IPS-15b (cell line): ENCODE results near the gene SMG7.
A peak's percentile ranks its signal among the peaks of the same experiment; 100 is the strongest.

ENCODE experiments used
- H3K27me3 ChIP-seq: one replicate; pipeline ENCODE4 v1.6.1; 2013; ENCODE audit warnings: low read length; ENCODE audit not compliant: control insufficient read depth, insufficient read depth
- H3K36me3 ChIP-seq: one replicate; pipeline ENCODE4 v1.6.1; 2013; ENCODE audit warnings: low read length; ENCODE audit not compliant: control insufficient read depth, insufficient read depth
- H3K4me1 ChIP-seq: one replicate; pipeline ENCODE4 v1.6.1; 2013; ENCODE audit warnings: mild to moderate bottlenecking, low read length; ENCODE audit not compliant: control insufficient read depth, insufficient read depth
- H3K4me3 ChIP-seq: one replicate; pipeline ENCODE4 v1.5.1; 2013; ENCODE audit warnings: low read depth, low read length
- H3K9ac ChIP-seq: one replicate; pipeline ENCODE4 v1.6.1; 2013; ENCODE audit warnings: low read depth, mild to moderate bottlenecking, low read length
- H3K9me3 ChIP-seq: one replicate; pipeline ENCODE4 v1.6.1; 2013; ENCODE audit warnings: mild to moderate bottlenecking, low read length; ENCODE audit not compliant: control insufficient read depth, insufficient read depth

Gene SMG7

DNA sequence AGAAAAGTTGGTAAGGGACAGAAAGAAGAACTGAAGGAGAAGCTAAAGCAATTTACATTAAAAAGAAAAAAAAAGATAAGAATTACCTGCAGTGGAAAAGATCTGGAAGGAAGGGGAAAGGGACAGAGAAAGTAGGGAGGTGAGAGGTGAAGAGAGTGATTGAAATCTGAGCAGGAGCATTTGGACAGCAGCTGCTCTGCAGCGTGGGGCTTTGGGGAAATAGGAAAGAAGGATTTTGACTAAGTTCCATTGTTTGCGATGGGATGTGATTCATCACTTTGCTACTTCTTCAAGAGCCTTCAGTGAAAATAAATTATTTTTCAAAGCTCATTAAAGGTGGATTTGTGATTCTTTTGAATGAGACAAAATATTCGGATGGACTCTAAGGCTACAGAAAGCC, 28.1 kb upstream of the SMG7 start:
- Histone ChIP-seq H3K9me3 (no peaks in the 10 kb centered on the region), H3K9ac (no peak overlapping the region), H3K4me1 (no peaks in the 10 kb centered on the region), H3K36me3 (no peaks in the 10 kb centered on the region), H3K27me3 (no peaks in the 10 kb centered on the region), H3K4me3 (no peak overlapping the region)

DNA sequence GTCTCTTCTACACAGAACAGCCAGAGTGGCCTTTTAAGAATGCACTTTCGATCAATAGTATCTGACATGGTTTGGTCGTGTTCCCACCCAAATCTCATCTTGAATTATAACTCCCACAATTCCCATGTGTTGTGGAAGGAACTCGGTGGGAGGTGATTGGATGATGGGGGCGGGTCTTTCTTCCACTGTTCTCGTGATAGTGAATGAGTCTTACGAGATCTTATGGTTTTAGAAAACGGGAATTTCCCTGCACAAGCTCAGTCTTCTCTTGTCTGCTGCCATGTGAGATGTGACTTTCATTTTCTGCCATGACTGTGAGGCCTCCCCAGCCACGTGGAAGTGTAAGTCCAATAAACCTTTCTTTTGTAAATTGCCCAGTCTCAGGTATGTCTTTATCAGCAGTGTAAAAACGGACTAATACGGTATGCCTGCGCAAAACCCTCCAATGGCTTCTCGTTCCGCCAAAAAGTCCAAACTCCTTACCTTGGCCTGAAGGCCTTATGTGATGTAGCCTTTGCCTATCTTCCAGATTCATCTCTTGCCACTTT, 23.0 kb upstream of the SMG7 start:
- Histone ChIP-seq H3K9ac (no peak overlapping the region), H3K36me3 (no peaks in the 10 kb centered on the region), H3K4me1 (no peaks in the 10 kb centered on the region), H3K4me3 (no peak overlapping the region), H3K9me3 (no peaks in the 10 kb centered on the region), H3K27me3 (no peaks in the 10 kb centered on the region)

DNA sequence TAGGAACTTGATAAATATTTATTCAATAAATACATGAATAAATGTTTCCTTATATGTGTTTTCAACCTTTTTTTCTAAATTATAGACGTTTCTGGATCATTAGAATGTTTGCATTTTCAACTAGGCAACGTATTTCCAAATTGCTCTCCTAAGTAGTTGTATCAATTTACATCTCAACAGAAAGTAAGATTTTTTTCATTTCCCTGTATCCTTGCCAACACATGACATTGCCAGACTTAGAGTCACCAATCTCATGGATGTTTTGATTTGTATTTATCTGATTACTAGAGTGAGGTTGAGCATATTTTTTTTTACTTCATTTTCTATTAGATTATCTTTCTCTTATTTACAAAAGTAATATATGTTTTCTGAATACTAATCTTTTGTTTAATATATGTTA, 22.2 kb upstream of the SMG7 start:
- Histone ChIP-seq H3K4me3 (no peak overlapping the region), H3K27me3 (no peaks in the 10 kb centered on the region), H3K9ac (no peak overlapping the region), H3K4me1 (no peaks in the 10 kb centered on the region), H3K9me3 (no peaks in the 10 kb centered on the region), H3K36me3 (no peaks in the 10 kb centered on the region)

DNA sequence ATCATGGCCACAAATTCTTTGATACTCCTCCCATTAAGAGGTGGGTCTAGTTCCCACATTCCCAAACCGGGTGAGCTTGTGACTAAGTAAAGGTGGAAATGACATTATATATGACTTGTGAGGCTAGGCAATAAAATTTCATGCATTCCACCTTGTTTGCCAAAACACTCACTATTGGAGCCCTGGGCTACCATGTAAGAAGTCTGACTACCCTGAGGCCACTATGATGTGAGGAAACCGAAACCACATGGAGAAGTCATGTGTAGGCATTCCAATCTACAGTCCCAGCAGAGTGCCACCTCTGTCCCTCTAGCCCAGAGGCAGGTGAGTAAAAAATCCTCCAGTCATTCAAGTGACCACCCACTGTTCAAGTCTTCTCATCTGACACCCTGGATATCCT, 17.9 kb upstream of the SMG7 start:
- no peaks in the 10 kb centered on the region for H3K36me3 ChIP-seq
- H3K4me1 ChIP-seq: no peaks in the 10 kb centered on the region

DNA sequence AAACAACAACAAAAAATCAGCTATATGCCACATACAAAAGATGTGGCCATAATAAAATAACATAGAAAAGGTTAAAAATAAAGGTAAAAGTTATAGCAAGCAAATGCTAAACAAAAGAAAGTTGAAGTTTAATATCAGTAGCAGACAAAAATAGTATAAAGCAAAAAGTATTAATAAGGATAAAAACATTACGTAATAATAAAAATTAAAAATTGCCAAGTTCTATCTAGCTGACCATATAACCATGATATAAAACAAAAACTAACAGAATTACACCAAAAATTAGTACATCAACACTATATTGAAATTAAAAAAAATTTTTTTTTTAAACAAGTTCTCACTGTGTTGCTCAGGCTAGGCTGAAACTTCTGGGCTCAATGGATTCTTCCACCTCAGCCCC, 15.5 kb upstream of the SMG7 start:
- H3K9me3 ChIP-seq: no peaks in the 10 kb centered on the region
- H3K4me3 ChIP-seq: no peak overlapping the region
- no peaks in the 10 kb centered on the region for H3K36me3 ChIP-seq
- H3K4me1 ChIP-seq: peaks cover 8% of the 10 kb centered on the region
- H3K27me3 ChIP-seq: no peaks in the 10 kb centered on the region
- H3K9ac ChIP-seq: no peak overlapping the region

More for the DNA sequence above, 17.9 kb upstream of the SMG7 start:
- Histone ChIP-seq H3K9ac (no peak overlapping the region), H3K9me3 (no peaks in the 10 kb centered on the region), H3K4me3 (no peak overlapping the region), H3K27me3 (no peaks in the 10 kb centered on the region)

DNA sequence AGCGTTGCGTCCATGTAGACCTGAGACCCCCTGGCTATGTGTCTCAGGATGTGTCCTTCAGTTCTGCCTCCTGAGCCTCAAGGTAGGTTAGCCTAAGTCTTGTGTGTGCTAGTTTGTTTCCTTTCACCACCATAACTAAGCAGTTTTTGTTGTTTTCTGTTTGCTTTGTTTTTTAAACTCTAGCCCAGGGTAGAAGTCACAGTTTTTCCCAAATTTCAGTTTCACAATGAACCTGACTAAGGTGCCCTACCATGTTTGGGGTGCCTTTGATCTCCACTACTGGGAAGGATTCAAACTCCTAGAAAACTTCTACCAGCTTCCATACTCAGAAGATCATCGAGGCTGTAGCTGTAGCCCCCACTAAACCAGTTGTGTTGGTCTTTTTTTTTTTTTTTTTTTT, 14.8 kb upstream of the SMG7 start:
- Histone ChIP-seq H3K36me3 (no peaks in the 10 kb centered on the region), H3K4me3 (no peak overlapping the region), H3K9ac (no peak overlapping the region), H3K4me1 (peaks cover 8% of the 10 kb centered on the region), H3K27me3 (no peaks in the 10 kb centered on the region), H3K9me3 (no peaks in the 10 kb centered on the region)

DNA sequence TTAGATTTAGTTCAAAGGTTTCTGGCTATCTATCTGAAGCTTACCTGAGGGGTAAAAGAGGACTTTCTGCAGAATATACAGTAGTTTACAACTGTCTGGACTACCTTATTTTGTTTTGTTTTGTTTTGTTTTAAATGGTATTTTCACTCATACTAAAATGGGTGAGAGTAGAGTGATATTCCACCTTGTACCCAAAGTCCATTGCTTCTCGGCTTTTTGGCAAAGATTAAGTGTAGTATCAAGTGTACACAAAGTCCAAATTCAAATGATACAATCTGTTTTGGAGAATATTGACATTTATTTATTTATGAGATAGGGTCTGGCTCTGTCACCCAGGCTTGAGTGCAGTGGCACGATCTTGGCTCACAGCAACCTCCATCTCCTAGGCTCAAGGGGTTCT, 11.7 kb upstream of the SMG7 start:
- no peak overlapping the region for H3K9ac ChIP-seq
- no peak overlapping the region for H3K4me3 ChIP-seq
- no peaks in the 10 kb centered on the region for H3K9me3 ChIP-seq
- H3K4me1 ChIP-seq: peaks cover 8% of the 10 kb centered on the region
- no peaks in the 10 kb centered on the region for H3K27me3 ChIP-seq
- no peaks in the 10 kb centered on the region for H3K36me3 ChIP-seq

DNA sequence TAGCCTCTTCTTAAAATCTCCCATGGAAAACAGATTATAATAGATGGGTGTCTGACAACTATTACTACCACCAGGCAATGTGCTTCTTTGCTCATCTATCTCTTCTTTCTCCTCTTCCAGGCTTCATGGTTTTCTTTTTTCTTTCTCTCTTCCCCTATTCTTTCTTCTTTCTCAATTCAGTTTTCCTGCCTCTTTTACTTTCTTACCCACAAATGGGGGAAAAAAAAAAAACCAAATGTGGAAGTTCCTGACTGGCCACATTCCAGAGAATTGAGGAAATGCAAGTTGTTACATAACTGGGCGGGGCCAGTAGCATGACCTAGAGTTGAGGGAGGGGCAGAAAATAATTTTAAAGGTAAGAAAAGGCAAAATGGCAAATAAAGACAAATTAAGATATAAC, 10.9 kb upstream of the SMG7 start:
- Histone ChIP-seq H3K4me1 (peaks cover 8% of the 10 kb centered on the region), H3K36me3 (no peaks in the 10 kb centered on the region), H3K9ac (no peak overlapping the region), H3K27me3 (no peaks in the 10 kb centered on the region), H3K4me3 (no peak overlapping the region), H3K9me3 (no peaks in the 10 kb centered on the region)

DNA sequence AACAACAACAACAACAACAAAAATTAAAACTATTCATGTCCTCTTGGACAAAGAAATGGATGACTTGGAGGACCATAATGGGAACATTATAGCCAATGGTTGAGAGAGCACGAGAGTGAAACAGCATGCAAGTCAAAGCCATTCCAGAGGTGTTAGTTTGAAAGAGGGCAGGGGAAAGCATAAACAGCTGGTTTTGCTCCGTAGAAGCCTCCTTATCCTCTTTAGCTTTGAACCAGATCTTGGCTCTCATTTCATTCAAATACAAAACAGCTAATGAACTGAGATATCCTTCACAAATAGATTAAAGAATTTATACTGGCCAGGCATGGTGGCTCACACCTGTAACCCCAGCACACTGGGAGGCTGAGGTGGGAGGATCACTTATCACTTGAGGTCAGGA, 8.7 kb upstream of the SMG7 start:
- H3K36me3 ChIP-seq: no peaks in the 10 kb centered on the region
- H3K9ac ChIP-seq: no peak overlapping the region
- H3K4me3 ChIP-seq: no peak overlapping the region
- no peaks in the 10 kb centered on the region for H3K27me3 ChIP-seq
- H3K4me1 ChIP-seq: peaks cover 12% of the 10 kb centered on the region
- H3K9me3 ChIP-seq: no peaks in the 10 kb centered on the region

DNA sequence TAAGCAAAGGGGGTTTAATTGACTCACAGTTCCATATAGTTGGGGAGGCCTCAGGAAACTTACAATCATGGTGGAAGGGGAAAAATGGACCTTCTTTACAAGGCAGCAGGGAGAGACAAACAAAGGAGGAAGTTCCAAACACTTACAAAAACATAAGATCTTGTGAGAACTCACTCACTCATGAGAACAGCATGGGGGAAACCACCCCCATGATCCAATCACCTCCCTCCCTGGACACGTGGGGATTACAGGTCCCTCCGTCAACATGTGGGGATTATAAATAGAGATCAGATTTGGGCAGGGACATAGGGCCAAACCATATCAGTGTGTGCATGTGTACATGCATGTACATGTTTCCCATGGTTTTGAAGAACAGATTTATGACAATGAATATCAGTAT, 5.5 kb upstream of the SMG7 start:
- H3K4me1 ChIP-seq: peaks cover 7% of the 10 kb centered on the region
- H3K9me3 ChIP-seq: no peaks in the 10 kb centered on the region
- no peaks in the 10 kb centered on the region for H3K36me3 ChIP-seq
- no peak overlapping the region for H3K9ac ChIP-seq
- no peak overlapping the region for H3K4me3 ChIP-seq
- H3K27me3 ChIP-seq: no peaks in the 10 kb centered on the region

DNA sequence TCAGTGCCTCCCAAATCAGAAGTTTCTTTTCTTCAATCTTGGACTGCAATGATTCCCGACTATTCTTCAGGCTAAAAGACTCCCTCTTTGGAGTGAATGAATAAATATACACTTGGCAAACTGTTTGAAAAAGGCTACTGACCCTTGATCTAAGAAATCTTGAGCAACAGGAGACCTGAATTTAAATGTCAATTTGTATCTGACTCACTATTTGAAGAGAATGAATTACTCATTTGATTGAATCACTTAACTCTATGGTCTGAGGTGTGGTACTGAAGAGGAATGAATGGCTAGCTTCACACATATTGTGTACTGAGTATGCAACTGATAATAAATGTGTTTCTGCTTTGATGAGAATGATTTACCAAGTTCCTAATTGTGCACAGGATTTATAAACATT, 4.6 kb upstream of the SMG7 start:
- Histone ChIP-seq H3K4me3 (no peak overlapping the region), H3K4me1 (peaks cover 6% of the 10 kb centered on the region), H3K9ac (no peak overlapping the region), H3K36me3 (no peaks in the 10 kb centered on the region), H3K9me3 (no peaks in the 10 kb centered on the region), H3K27me3 (no peaks in the 10 kb centered on the region)

DNA sequence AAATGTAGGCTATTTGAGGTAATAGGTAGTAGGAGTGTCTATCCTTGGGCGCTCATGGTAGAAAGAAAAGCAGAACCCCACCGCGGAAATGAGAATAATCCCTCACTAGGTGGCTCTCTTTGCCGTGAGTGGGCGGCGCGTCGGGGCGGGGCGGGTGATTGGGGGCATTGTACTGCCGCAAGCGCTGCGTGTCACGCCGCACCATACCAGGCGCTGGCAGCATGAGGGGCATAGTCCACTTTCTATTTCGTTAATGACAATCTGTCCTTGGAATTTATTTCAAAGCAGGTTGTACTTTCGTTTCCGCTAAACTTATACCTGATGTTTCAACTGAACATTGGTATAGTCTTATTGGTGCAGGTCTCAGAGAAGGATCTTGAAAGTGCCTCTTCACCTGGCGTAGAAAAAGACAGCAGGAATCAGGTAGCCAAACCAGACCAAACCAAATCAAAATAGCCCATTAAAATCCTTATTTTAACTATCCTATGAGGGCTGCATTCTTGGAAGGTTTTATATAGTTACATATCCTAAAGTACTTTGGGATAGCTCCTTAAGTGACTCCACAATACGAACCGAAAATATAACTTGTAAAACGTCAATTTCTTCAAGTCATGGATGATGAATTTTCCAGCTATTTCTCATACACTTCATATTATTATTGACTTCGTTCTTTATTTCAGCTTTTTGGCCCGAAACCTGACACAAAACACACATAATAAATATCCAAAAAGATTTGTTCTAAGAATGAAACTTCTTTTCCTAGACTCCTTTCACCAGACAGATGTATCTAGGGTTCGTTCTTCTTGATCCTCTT, 1.9 kb upstream of the SMG7 start:
- Histone ChIP-seq H3K4me3 (peak overlapping the region; percentile 89), H3K36me3 (no peaks in the 10 kb centered on the region), H3K9me3 (no peaks in the 10 kb centered on the region), H3K9ac (no peak overlapping the region), H3K4me1 (peaks cover 12% of the 10 kb centered on the region), H3K27me3 (no peaks in the 10 kb centered on the region)
